ENCODE results near the gene NUTM2F.
"Not testable (repeated sequence)": the region's sequence is repeated elsewhere in the genome, so short reads cannot be mapped to it uniquely, and the experiment has no call there.

NUTM2F gene, protein sequence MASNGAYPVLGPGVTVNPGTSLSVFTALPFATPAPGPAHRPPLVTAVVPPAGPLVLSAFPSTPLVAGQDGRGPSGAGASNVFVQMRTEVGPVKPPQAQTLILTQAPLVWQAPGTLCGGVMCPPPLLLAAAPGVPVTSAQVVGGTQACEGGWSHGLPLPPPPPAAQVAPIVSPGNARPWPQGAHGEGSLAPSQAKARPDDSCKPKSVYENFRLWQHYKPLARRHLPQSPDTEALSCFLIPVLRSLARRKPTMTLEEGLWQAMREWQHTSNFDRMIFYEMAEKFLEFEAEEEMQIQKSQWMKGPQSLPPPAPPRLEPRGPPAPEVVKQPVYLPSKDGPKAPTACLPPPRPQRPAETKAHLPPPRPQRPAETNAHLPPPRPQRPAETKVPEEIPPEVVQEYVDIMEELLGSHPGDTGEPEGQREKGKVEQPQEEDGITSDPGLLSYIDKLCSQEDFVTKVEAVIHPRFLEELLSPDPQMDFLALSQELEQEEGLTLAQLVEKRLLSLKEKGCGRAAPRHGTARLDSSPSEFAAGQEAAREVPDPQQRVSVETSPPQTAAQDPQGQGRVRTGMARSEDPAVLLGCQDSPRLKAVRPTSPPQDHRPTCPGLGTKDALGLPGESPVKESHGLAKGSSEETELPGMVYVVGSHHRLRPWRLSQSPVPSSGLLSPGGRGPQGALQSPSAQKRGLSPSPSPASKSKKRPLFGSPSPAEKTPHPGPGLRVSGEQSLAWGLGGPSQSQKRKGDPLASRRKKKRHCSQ

DNA sequence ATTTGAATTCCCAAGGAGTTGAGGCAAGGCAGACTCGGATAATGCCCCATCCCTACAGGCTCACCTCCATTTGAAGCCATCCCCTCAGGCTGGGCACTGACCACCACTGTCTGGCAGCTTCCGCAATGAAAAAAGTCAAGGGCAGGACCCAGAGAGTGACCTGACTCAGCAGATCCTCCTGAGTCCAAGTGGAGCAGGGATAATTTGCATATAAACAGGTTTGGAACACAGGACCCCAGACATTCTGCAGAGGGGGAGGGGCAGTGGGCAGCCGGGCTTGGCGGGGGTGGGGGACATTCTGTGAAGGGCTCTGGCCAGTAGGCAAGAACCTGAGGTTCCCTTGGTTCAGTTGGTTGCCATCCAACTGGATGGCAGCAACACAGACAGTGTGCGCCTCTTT is at the start of gene NUTM2F:
TSS of gene NUTM2F (minus strand) at position 101 of the 400 bp plus-strand sequence. CDS start at position 80, 21 bp downstream.
- H3K4me3 ChIP-seq (ENCODE audit: low read depth, low read length); DNase-seq (ENCODE audit: low read depth): not testable (repeated sequence)

DNA sequence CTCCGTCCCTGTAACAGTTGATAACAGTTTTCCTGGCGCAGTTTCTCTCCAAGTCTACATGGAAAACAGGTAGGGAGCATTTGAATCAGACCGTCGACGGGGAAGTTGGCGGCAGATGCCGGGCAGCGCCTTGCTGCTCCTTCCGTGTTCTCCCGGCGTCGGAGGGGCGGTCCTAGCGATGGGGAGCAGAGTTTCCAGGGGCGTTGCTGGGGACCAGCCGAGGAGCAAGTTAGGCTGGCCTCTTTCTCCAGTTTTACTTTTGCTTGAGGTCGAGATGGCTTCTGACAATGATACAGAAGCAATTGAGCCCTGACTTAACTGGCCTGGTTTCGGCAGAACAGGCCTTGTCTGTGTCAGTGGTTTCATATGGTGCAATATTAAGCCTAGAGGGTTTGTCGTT is 46.8 kb upstream of the NUTM2F start:
- not testable (repeated sequence) for DNase-seq (ENCODE audit: low read depth)
- H3K4me3 ChIP-seq (ENCODE audit: low read depth, low read length): peak overlapping the region; percentile 61

DNA sequence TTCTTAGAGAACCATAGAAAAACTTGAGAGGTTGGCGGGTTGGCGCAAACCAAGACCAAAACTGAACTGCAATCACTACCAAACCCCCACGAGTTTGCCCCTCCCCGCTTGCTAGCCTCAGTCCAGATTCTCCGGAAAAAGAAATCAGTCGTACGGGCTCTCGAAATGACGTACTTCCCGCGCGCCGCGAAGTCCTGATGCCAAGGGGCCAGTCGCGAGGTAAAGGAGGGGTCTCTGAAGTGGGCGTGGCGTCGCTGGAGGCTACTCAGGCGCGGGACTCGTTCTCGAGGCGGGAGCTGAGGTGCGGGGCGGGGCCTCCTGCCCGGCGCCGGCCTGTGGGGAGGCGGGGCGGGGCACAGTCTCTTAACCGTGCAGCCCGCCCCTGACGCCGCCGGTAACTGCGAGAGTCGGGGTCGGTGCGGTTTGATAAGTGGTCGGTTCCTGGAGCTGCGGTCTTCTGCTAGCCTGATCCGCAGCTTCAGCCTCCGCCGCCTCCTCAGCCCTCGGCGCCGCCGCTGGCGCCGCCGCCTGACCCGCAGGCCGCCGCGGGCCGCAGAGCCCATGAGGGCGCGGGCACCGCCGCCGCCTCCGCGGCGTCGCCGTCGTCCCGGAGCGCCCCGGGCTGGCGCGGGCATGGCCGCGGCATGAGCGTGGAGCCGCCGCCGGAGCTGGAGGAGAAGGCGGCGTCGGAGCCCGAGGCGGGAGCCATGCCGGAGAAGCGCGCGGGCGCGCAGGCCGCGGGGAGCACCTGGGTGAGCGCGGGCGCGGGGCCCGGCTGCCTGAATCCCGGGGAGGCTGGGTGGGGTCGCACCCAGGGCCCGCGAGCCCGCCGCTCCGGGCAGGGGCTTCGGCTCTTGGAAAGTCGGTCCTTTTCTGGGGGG is 46.0 kb upstream of the NUTM2F start:
- H3K4me3 ChIP-seq (ENCODE audit: low read depth, low read length): peak overlapping the region; percentile 61
- DNase-seq (ENCODE audit: low read depth): peak; percentile 74

DNA sequence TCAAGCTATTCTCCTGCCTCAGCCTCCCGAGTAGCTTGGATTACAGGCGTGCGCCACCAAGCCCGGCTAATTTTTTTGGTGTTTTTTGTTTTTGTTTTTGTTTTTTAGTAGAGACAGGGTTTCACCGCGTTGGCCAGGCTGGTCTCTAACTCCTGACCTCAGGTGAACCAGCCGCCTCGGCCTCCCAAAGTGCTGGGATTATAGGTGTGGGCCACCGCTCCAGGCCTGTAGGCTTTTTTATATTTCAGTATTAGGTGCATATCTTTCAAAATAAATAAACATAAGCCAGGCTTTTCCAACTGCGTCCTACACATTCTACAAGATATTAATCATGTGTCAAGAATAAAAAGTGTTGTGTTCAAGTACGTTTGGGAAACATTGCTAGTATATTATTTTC is 45.3 kb upstream of the NUTM2F start:
- peak overlapping the region; percentile 43; the same call in 1 of the 2 replicates for H3K4me3 ChIP-seq (ENCODE audit: low read depth, low read length)
- DNase-seq (ENCODE audit: low read depth): not testable (repeated sequence)

DNA sequence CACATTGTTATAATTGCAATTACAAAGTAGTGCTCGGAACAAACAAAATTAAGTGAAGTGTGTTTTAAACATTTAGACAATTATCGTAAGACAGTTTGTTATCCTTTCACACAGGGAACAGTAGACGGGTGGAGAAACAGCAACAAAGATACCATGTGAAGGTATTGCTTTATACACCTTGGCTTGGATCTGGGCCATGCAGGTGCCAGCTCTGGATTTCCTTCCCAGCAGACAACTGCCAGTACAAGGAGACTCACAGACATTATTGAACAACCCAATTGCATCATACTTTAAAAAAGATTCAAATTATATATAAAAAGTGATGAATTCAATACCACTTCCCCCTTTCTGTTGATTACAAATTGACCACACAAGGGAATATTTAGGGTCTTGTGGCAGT is 41.8 kb upstream of the NUTM2F start:
- not testable (repeated sequence) for DNase-seq (ENCODE audit: low read depth); H3K4me3 ChIP-seq (ENCODE audit: low read depth, low read length)

DNA sequence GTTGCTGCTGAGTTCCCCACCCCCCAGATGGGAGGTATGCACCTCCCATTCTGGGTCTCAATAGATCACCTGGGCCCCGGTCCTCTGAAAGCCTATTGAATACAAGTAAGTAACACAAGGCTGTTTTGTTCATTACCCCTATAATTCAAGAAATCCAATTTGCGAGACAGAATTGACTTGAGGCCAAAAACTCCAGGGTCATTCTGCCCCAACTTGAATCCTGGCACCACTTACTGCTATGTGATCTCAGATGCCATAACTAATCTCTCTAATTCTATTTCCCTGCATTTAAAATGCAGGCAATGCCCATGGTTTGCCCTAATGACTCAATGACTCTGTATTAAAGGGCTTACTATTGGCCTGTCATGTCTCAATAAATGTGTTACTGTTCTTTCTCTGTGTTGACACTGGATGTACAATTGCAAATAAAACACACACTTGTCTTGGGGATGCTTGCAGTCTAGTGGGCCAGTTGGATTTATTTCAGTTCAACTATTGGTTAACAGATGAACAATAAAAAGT is 35.7 kb upstream of the NUTM2F start:
- H3K4me3 ChIP-seq (ENCODE audit: low read depth, low read length); DNase-seq (ENCODE audit: low read depth): not testable (repeated sequence)

DNA sequence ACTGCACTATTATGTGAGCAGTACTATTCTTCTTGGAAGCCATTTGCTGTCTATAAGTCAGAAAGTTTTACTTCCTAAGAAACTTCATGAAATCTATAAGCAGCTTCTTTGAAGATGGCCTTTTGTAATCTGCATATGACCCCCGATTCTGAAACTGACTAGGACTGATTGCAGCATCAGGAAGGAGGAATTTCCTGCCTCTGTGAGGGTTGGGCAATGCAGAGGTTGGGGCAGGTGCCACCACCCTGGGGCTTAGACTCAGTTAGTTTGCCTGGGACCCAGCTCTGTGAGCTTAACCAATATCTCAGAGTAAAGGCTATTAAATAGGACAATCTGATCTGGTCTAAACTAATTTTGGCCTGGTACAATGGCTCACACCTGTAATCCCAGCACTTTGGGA is 28.7 kb upstream of the NUTM2F start:
- not testable (repeated sequence) for DNase-seq (ENCODE audit: low read depth); H3K4me3 ChIP-seq (ENCODE audit: low read depth, low read length)

DNA sequence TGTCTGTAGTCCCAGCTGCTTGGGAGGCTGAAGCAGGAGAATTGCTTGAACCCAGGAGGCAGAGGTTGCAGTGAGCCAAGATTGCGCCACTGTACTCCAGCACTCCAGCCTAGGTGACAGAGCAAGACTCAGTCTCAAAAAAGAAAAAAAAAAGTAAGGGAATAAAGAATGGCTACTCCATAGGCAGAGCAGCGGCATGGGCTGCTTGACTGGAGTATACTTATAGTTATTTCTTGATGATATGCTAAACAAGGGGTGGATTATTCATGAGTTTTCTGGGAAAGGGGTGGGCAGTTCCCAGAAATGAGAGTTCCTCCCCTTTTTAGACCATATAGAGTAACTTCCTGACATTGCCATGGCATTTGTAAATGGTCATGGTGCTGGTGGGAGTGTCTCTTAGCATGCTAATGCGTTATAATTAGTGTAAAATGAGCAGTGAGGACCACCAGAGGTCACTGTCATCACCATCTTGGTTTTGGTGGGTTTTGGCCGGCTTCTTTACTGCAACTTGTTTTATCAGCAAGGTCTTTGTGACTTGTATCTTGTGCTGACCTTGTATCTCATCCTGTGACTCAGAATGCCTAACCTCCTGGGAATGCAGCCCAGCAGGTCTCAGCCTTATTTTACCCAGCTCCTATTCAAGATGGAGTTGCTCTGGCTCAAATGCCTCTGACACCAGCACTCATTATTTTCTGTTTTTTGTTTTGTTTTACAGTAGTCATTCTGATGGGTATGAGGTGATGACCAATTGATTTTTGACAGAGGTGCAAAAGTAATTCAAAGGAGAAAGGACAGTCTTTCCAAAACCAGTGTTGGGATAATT is 23.7 kb upstream of the NUTM2F start:
- not testable (repeated sequence) for H3K4me3 ChIP-seq (ENCODE audit: low read depth, low read length); DNase-seq (ENCODE audit: low read depth)

DNA sequence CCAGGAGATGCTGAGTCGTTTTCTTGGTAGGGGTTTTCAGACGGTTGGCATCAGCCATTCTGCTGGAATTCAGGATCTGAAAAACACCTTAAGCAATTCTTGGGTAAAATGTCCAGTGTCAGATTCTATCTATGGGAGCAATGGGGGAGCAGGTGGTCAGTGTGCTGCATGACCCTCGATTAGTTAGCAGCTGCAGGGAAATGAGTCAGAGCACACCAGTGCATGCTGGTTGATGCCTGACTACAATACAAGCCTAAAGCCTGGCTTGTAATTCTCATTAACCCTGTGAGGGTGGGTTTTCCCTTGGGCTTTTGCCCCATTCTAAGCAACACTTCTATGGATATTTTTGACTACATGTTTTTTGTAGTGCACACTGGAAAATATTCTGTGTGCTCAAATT is 20.3 kb upstream of the NUTM2F start:
- not testable (repeated sequence) for H3K4me3 ChIP-seq (ENCODE audit: low read depth, low read length); DNase-seq (ENCODE audit: low read depth)

DNA sequence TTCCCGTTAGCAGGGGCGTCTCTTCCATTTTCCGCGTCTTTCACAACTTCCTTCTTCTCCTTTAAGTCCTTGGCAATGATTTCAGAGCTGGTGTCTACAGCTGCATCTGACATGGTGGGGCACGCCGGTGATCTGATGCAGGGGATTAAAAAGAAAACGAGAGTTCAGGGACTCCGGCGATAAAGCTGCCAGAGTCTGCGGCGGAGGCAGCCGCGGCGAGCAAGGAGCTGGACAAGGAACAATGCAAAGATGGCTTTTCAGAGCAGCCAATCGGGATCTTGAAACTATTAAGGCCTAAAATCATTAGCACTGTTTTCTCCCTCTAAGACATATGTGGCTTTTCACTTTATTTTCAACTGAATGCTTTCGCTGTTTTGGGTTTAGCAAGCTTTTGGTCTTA is 19.0 kb upstream of the NUTM2F start:
- not testable (repeated sequence) for DNase-seq (ENCODE audit: low read depth); H3K4me3 ChIP-seq (ENCODE audit: low read depth, low read length)

DNA sequence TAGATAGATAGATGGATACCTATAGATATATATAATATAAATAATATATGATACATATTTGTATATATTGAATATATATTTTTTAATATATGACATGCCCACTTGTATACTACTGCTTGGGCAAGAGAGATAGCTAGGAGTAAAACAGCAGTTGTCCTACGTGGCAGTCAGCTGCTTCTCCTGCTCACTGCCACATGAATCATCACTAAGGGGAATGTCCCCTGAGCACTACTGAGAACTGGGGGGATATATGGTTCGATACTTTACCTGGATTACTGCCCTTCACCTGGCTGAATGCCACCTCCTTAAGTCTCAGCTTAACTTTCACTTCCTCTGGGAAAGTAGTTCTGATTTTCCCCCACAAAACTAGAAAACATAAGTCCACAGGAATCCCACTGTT is 13.3 kb upstream of the NUTM2F start:
- H3K4me3 ChIP-seq (ENCODE audit: low read depth, low read length); DNase-seq (ENCODE audit: low read depth): not testable (repeated sequence)

DNA sequence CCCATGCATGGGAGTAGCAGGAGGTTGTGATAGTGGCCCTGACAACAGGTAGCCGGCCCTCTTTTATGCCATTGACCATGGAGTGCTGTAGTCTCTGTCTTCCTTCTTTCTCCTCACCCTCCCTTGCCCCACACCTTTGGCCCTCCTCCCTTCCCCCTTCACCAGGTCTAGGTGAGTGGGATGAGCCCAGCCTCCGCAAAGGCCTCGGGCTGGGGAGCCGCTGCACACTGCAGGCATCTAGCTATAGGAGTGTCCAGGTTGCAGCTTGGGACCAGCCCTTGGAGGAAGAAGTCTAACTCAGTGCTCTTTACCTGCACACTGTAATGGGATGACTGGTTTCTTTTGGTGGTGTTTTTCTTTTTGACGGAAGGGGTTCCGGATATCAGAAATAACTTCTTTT is 12.3 kb upstream of the NUTM2F start:
- H3K4me3 ChIP-seq (ENCODE audit: low read depth, low read length); DNase-seq (ENCODE audit: low read depth): not testable (repeated sequence)

DNA sequence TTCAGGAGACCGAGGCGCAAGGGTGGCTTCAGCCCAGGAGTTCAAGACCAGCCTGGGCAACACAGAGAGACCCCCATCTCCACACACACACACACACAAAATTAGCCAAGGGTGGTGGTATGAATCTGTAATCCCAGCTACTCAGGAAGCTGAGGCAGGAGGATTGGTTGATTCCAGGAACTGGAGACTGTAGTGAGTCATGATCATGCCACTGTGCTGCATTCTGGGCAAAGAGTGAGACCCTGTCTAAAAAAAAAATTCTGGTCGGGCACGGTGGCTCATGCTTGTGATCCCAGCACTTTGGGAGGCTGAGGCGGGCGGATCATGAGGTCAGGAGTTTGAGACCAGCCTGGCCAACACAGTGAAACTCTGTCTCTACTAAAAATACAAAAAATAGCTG is 11.2 kb upstream of the NUTM2F start:
- DNase-seq (ENCODE audit: low read depth); H3K4me3 ChIP-seq (ENCODE audit: low read depth, low read length): not testable (repeated sequence)

DNA sequence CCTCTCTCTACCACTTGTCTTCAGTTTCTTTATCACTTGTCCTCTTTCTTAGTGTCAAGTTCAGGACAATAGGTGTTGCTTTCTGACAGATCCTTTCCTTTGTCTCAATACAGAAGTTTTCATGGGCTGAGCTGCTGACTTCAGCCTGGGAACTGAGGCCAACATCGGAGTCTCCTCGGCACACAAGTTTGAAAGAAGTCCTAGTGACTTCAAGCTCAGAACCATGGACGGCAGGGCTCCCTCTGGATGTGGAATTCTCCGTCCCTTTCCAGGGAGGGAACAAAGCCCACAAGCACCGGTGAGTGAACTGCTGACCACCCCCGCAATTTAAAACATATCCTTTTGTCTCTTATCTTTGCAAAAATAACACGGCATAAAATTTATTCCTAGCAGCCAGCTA is 10.3 kb upstream of the NUTM2F start:
- not testable (repeated sequence) for DNase-seq (ENCODE audit: low read depth); H3K4me3 ChIP-seq (ENCODE audit: low read depth, low read length)

DNA sequence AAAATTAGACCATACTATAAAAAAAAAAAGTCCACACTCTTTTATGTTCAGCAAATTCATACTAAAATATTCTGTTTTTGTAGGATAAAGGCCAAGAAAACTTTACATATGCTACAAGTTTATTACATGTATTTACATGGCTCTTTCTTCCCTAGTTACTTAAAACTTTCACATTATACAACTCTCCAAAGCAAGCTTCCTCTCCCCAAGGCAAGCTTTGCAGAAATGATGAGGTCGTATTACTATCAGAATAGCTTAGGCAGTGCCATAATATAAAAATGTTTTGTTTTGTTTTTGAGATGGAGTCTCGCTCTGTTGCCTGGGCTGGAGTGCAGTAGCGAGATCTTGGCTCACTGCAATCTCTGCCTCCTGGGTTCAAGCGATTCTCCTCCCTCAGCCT is 8.0 kb upstream of the NUTM2F start:
- not testable (repeated sequence) for H3K4me3 ChIP-seq (ENCODE audit: low read depth, low read length); DNase-seq (ENCODE audit: low read depth)

DNA sequence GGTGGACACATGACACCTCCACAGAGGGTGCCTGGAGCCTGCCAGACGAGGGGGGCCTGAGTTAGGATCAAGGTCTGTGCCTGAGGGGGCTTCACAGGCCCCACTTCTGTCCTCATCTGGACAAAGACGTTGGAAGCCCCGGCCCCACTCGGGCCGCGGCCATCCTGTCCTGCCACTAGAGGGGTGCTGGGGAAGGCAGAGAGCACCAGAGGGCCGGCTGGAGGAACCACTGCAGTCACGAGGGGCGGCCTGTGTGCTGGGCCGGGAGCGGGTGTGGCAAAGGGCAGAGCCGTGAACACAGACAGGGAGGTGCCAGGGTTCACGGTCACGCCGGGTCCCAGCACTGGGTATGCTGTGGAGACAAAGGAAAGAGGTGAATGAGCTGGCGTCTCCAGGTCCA is 2.9 kb downstream of the NUTM2F start:
- H3K4me3 ChIP-seq (ENCODE audit: low read depth, low read length); DNase-seq (ENCODE audit: low read depth): not testable (repeated sequence)

DNA sequence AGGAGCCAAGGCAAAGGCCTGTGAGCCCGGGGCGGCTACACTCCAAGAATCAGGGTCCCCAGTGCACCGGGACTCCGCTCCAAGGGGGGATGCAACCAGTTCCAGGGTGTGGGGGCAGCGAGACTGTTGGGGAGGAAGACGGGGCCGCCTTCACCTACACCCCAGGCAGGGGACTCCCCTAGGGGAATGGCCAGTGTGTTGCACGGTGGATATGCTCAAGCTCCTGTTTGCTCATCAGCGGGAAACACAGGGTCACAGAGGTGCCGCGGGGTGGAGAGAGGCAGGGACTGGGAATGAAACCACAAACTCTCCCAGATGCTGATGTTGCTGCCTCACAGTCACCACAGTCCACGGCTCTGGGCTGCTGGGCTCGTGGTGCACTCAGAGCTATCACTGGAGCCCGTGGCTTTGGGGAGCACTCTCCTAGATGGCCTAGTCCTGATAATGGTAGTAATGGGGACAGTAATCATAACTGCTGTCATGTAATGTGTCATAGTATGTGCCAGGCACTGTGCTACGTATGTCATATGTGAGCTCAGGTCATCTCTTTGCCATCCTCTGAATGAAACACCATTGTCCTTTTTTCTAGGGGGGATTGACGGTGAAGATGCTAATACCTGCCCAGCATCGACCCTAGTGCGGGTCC is 5.2 kb downstream of the NUTM2F start:
- DNase-seq (ENCODE audit: low read depth); H3K4me3 ChIP-seq (ENCODE audit: low read depth, low read length): not testable (repeated sequence)

Measured in GM12864 (cell line).